ENCODE data around the gene C11orf58.

- TF ChIP-seq ZBTB7A (IDR thresholded peaks at IDR 0.05; ENCODE audit: low read depth) (no peak), MAX (IDR thresholded peaks at IDR 0.05) (no peak), YY1 (IDR thresholded peaks at IDR 0.05; ENCODE audit: low read depth) (no peak), EP300 (IDR thresholded peaks at IDR 0.05; ENCODE audit: borderline replicate concordance) (no peak), RAD21 (IDR thresholded peaks at IDR 0.05; ENCODE audit: low read depth) (no peak), TAF1 (IDR thresholded peaks at IDR 0.05; ENCODE audit: low read depth) (no peak), CEBPB (IDR thresholded peaks at IDR 0.05) (no peak)
- TF ChIP-seq, protein P1, sequence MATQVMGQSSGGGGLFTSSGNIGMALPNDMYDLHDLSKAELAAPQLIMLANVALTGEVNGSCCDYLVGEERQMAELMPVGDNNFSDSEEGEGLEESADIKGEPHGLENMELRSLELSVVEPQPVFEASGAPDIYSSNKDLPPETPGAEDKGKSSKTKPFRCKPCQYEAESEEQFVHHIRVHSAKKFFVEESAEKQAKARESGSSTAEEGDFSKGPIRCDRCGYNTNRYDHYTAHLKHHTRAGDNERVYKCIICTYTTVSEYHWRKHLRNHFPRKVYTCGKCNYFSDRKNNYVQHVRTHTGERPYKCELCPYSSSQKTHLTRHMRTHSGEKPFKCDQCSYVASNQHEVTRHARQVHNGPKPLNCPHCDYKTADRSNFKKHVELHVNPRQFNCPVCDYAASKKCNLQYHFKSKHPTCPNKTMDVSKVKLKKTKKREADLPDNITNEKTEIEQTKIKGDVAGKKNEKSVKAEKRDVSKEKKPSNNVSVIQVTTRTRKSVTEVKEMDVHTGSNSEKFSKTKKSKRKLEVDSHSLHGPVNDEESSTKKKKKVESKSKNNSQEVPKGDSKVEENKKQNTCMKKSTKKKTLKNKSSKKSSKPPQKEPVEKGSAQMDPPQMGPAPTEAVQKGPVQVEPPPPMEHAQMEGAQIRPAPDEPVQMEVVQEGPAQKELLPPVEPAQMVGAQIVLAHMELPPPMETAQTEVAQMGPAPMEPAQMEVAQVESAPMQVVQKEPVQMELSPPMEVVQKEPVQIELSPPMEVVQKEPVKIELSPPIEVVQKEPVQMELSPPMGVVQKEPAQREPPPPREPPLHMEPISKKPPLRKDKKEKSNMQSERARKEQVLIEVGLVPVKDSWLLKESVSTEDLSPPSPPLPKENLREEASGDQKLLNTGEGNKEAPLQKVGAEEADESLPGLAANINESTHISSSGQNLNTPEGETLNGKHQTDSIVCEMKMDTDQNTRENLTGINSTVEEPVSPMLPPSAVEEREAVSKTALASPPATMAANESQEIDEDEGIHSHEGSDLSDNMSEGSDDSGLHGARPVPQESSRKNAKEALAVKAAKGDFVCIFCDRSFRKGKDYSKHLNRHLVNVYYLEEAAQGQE (IDR thresholded peaks at IDR 0.05; ENCODE audit: low read depth), result no peak
Observed at GRCh38 chr11:16741473-16741872, 3.0 kb downstream of the C11orf58 start.
